GM21526 (cell line): ENCODE measurements around the gene UQCC5.

Experiments used
- ATAC-seq: cut with Tn5 transposase; IDR thresholded peaks from one replicate; pipeline ENCODE4 v1.9.1; 2021; ENCODE audit warnings: moderate library complexity; ENCODE audit not compliant: unreplicated experiment, low FRiP score

Gene UQCC5

GRCh38 chr3:52503788-52504424 lies 32.5 kb upstream of the UQCC5 start:
- no peak for ATAC-seq

DNA sequence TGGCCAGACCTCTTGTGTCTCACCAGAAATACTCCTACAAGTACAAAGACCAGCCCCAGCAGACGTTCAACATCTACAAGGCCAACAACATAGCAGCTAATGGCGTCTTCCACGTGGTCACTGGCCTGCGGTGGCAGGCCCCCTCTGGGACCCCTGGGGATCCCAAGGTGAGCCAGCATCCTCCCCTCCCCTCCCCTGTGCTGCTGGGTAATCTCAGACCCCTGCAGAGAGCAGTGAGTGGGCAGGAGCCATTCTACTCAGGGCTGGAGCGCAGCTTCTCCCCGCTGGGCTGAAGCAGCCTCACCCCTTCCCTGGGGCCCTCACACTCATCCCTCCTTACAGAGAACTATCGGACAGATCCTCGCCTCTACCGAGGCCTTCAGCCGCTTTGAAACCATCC lies 31.4 kb upstream of the UQCC5 start:
- no peak for ATAC-seq

DNA sequence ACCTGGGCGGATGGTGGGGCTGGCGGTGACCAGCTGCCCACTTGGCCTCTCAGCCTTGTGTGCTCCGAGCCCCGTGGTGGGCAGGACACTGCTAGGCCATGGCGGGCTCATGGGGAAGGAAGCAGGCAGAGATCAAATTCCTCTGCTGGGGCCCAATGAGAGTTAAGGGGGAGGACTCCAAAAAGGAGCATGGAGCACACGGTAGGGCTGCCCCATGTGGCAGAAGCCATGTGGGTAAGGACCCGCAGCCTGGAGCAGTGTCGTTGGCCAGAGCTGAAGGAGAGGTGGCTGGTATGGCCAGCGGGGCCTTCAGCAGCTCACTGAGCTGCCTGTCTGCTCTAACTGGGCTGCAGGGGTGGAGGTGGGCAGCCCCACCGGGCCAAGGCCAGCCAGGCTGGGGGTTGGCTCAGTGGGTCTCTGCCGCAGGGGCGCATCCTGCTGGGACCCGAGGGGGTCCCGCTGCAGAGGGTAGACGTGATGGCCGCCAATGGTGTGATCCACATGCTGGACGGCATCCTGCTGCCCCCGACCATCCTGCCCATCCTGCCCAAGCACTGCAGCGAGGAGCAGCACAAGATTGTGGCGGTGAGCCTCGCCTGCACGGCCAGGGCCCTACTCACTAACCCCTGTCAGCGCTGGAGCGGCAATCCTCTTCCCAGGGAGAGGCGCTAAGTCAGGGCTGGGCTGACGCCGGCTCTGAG lies 30.0 kb upstream of the UQCC5 start:
- ATAC-seq: no peak

DNA sequence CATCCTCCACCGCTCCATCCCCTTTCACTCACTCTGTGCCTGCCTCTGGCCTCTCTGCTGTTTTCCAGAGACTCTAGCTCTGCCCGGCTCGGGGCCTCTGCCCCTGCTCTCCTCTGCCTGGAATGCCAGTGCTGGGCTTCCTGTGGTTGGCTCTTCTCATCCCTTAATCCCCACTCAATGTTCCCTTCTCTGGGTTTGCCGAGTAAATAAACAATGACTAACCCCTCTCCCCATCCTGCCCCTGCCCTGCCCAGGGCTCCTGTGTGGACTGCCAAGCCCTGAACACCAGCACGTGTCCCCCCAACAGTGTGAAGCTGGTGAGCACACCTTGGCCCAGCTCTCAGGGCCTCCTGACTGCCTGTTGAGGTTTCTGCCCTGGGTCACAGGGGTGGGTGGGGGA lies 29.0 kb upstream of the UQCC5 start:
- ATAC-seq: no peak

- no peak for ATAC-seq
Observed at GRCh38 chr3:52509753-52510328, 26.6 kb upstream of the UQCC5 start.

DNA sequence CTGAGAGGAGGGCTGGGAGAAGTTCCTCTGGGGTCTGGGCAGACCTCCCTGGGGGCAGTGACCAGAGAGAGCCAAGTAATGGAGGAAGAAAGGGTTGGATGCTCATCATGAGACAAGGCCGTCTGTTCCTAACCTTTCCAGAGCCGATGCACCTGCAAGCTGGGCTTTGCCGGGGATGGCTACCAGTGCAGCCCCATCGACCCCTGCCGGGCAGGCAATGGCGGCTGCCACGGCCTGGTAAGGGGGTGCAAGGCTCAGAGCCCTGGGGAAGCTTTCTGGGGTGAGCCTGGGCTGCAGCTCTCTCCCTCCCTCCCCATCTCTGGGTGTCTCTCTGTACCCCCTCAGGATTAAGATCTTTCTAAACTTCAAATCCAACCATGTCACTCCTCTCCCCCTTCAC lies 24.9 kb upstream of the UQCC5 start:
- no peak for ATAC-seq

DNA sequence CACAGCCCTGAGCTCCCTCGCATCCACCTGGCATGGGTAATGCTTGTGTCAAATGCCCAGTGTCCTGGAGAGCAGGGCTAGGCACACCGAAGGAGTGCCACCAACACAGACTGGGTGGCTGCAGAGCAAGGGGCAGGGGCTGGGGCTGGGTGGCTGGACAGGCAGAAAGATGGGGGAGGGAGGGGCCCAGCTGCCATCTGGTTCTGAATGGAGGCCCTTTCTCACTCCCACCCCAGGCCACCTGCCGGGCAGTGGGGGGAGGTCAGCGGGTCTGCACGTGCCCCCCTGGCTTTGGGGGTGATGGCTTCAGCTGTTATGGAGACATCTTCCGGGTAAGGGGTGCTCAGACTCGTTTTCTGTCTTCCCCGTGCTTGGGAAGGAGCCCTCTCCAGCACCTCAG lies 24.3 kb upstream of the UQCC5 start:
- no peak for ATAC-seq

DNA sequence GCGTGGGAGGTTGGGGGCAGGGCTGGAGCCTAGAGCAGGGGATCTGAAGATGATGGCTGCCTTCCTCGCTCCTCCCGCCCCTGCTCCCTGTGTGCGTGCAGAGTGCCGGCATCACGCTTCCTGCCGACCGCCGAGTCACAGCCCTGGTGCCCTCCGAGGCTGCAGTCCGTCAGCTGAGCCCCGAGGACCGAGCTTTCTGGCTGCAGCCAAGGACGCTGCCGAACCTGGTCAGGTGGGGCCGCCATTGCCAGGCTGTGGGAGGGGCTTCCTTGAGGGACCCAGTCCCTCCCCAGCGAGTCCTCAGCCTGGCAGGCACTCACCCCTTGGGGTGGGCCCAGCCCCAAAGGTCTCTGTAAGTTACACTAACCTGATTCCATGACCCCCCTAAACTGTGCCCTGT lies 23.7 kb upstream of the UQCC5 start:
- no peak for ATAC-seq

- no peak for ATAC-seq
Observed at GRCh38 chr3:52513281-52513680, 23.1 kb upstream of the UQCC5 start.

DNA sequence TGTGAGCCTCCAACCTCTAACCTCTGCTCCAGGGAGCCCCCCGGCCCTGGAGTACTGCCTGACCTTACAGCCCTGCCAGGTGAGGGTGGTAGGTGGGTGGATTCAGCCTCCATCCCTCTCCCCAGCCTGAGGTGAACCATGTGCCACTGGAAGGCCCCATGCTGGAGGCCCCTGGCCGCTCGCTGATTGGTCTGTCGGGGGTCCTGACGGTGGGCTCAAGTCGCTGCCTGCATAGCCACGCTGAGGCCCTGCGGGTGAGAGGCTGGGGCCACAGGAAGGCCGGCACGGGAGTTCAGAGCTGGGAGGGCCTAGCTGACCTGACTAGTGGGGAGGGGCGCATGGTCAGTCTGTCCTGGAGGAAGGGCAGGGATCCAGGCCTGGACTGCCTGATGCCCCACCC lies 21.8 kb upstream of the UQCC5 start:
- no peak for ATAC-seq

- ATAC-seq: no peak
Observed at GRCh38 chr3:52515192-52515591, 21.2 kb upstream of the UQCC5 start.

- no peak for ATAC-seq
Observed at GRCh38 chr3:52516509-52517195, 19.8 kb upstream of the UQCC5 start.

DNA sequence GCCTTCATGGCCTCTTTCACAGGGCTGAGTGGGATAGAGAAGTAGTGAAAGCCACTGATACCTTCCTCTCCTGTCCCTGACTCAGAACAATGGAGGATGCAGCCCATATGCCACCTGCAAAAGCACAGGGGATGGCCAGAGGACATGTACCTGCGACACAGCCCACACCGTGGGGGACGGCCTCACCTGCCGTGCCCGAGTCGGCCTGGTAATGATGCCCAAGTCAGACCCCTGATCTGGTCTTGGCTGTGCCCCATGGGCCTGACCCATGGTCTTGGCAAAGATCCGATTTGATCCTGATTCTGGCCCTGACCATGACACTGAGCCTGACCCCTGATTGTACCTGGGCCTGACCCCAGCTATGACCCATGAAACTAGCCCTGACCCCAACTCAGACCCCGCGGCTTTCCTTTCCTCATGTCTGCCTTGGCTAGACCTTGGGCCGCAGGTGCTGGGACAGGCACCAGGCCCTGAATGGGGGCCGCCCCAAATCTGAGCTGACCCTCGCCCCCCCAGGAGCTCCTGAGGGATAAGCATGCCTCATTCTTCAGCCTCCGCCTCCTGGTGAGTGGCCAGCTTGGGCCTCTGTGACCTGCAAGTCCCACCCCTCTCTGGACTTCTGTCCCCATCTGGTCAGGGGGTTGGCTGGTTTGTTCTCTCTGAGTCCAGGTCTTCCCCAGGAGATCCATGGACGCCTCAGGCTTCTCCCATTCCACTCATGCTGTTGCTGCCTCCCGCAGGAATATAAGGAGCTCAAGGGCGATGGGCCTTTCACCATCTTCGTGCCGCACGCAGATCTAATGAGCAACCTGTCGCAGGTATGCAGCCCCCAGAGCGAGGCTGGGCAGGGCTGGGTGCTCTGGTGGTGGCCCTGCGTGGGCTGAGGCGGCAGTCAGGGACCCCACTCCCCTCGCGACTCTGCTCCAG lies 18.3 kb upstream of the UQCC5 start:
- no peak for ATAC-seq

- ATAC-seq: no peak
Observed at GRCh38 chr3:52518723-52519444, 17.5 kb upstream of the UQCC5 start.

GRCh38 chr3:52519445-52520140 lies 16.8 kb upstream of the UQCC5 start:
- ATAC-seq: no peak

- no peak for ATAC-seq
Observed at GRCh38 chr3:52520141-52520667, 16.2 kb upstream of the UQCC5 start.

DNA sequence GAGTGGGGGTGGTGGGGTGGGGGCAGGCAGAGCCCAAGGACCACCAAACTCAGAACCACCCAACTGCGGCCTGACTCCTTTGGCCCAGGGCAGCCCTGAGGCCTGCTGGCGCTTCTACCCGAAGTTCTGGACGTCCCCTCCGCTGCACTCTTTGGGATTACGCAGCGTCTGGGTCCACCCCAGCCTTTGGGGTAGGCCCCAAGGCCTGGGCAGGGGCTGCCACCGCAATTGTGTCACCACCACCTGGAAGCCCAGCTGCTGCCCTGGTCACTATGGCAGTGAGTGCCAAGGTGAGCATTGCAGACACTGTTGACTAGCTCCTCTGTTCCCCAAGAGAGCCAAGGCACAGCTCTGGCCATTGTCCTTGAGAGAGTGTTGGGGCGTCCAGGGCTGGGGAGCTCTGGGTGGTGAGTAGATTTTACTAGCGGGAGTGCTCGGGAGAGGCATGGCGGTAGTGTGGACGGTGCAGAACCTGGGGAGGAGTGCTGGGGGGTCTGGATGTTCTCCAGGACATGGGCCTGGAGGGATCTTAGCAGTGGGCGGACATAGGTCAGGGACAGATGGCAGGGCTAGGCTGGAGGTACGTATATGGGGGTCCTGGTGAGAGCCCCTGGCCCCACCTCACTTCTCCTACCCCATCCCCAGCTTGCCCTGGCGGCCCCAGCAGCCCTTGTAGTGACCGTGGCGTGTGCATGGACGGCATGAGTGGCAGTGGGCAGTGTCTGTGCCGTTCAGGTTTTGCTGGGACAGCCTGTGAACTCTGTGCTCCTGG lies 15.5 kb upstream of the UQCC5 start:
- ATAC-seq: no peak

DNA sequence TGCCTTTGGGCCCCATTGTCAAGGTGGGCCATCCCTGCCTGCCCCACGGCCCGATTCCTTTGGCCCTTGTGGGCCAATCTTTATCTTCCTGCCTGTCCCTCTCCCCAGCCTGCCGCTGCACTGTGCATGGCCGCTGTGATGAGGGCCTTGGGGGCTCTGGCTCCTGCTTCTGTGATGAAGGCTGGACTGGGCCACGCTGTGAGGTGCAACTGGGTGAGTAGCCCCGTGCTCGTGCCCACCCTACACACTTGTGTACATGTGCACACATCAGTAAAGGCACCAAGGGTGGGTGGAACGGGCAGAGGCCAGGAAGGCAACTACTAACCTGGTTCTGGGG lies 14.9 kb upstream of the UQCC5 start:
- ATAC-seq: no peak
